ENCODE data around the gene MICAL3.

Gene MICAL3

DNA sequence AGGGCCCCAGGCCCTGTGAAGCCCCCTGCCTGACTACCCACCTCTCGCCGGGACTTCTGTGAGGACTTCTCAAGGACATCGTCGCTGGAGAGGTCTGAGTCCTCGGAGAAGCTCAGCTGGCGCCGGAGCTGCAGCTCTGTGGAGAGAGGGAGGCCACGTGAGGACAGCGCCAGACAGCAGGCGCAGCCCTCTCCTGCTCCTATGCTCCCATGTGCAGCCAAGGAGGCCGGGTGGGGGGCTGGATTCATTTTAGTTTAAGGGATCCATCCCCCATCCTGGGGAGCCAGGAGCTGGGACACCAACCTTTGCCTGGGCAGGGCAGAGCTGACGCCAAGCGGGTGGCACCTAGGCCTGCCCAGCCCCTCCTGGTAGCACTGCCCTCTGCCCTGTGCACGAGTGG is 207.7 kb downstream of the MICAL3 start:
- no peak overlapping the region for H3K27ac ChIP-seq (ENCODE audit: poor library complexity, severe bottlenecking)
- no peak for DNase-seq (ENCODE audit: low spot score)
- TF ChIP-seq, protein P1, sequence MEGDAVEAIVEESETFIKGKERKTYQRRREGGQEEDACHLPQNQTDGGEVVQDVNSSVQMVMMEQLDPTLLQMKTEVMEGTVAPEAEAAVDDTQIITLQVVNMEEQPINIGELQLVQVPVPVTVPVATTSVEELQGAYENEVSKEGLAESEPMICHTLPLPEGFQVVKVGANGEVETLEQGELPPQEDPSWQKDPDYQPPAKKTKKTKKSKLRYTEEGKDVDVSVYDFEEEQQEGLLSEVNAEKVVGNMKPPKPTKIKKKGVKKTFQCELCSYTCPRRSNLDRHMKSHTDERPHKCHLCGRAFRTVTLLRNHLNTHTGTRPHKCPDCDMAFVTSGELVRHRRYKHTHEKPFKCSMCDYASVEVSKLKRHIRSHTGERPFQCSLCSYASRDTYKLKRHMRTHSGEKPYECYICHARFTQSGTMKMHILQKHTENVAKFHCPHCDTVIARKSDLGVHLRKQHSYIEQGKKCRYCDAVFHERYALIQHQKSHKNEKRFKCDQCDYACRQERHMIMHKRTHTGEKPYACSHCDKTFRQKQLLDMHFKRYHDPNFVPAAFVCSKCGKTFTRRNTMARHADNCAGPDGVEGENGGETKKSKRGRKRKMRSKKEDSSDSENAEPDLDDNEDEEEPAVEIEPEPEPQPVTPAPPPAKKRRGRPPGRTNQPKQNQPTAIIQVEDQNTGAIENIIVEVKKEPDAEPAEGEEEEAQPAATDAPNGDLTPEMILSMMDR (IDR thresholded peaks at IDR 0.05; ENCODE audit: poor library complexity, severe bottlenecking): no peak
- H3K36me3 ChIP-seq (ENCODE audit: low read depth): peaks cover 40% of the 10 kb centered on the region
- no peaks in the 10 kb centered on the region for H3K4me1 ChIP-seq (ENCODE audit: insufficient read depth, poor library complexity, severe bottlenecking)
- no peak for ATAC-seq (ENCODE audit: low read depth)
- no peaks in the 10 kb centered on the region for H3K27me3 ChIP-seq (ENCODE audit: insufficient read depth, poor library complexity, severe bottlenecking)
- no peaks in the 10 kb centered on the region for H3K9me3 ChIP-seq (ENCODE audit: severe bottlenecking)
- H3K4me3 ChIP-seq (ENCODE audit: severe bottlenecking): no peak overlapping the region

DNA sequence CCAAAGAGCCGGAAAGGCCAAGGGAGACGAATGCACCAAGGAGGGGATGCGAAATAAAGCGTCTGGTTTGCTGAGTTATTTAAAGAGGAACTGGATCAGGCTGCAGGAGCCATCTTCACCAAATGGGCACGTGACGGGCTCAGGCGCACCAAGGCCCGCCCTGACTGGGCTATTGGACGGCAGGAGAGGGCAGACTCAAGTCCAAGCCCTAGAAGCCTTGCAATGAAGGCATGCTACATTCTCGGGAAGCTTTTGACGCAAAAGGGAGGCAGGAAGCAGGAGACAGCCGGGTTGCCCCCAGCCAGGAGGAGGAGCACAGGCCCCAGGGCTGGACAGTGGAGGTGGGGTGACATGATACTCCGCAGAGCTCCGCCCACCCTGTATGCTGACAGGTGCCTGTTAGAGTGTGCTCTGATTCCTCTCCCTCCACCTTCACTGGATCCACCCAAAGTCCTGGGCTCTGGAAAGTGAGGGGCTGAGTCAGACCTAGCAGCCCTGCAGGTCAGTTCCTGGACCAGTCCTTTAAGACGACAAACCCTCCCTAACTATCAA is 208.6 kb downstream of the MICAL3 start:
- H3K9me3 ChIP-seq (ENCODE audit: severe bottlenecking): no peaks in the 10 kb centered on the region
- H3K36me3 ChIP-seq (ENCODE audit: low read depth): peaks cover 40% of the 10 kb centered on the region
- no peak overlapping the region for H3K27ac ChIP-seq (ENCODE audit: poor library complexity, severe bottlenecking)
- DNase-seq (ENCODE audit: low spot score) (no peak), ATAC-seq (ENCODE audit: low read depth) (no peak)
- H3K4me3 ChIP-seq (ENCODE audit: severe bottlenecking): no peak overlapping the region
- H3K4me1 ChIP-seq (ENCODE audit: insufficient read depth, poor library complexity, severe bottlenecking): no peaks in the 10 kb centered on the region
- TF ChIP-seq, protein P1 (IDR thresholded peaks at IDR 0.05; ENCODE audit: poor library complexity, severe bottlenecking): no peak
- H3K27me3 ChIP-seq (ENCODE audit: insufficient read depth, poor library complexity, severe bottlenecking): no peaks in the 10 kb centered on the region

DNA sequence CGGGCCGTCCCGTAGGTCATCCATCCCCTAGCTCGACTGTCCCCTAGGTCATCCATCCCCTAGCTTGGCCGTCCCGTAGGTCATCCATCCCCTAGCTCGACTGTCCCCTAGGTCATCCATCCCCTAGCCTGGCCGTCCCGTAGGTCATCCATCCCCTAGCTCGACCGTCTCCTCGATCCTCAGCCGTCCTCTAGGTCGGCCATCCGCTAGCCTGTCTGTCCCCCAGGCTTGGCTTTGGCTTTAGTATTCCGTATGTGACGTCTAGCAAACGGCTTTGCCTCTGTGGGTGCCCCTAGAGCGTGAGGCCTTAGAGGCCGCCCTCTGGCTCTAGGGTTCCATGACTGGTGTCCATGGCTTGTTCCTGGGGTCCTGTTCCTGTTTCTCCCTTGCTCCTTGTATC is 209.5 kb downstream of the MICAL3 start:
- ATAC-seq (ENCODE audit: low read depth) (no peak), DNase-seq (ENCODE audit: low spot score) (no peak)
- H3K36me3 ChIP-seq (ENCODE audit: low read depth): peaks cover 42% of the 10 kb centered on the region
- no peaks in the 10 kb centered on the region for H3K9me3 ChIP-seq (ENCODE audit: severe bottlenecking)
- no peaks in the 10 kb centered on the region for H3K27me3 ChIP-seq (ENCODE audit: insufficient read depth, poor library complexity, severe bottlenecking)
- H3K4me1 ChIP-seq (ENCODE audit: insufficient read depth, poor library complexity, severe bottlenecking): no peaks in the 10 kb centered on the region
- no peak overlapping the region for H3K27ac ChIP-seq (ENCODE audit: poor library complexity, severe bottlenecking)
- no peak overlapping the region for H3K4me3 ChIP-seq (ENCODE audit: severe bottlenecking)
- TF ChIP-seq, protein P1 (IDR thresholded peaks at IDR 0.05; ENCODE audit: poor library complexity, severe bottlenecking): no peak

DNA sequence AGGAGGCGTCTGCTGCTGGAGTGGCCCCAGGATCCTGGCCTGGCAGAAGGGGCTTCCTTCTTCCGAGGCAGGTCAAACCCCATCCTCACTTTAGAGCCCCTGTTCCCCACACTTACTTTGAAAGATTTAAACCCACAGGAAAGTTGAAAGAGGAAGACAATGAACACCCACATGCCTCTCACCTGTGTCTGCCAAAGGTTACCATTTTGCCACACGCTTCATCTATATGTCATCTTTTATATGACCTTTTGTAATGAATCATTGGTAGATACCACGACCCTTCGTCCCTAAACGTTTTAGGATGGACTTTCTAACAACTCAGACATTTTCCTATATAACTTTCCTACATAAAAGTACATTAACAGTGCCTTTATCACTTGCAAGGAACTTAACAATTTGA is 210.3 kb downstream of the MICAL3 start:
- Histone ChIP-seq H3K9me3 (ENCODE audit: severe bottlenecking) (no peaks in the 10 kb centered on the region), H3K4me1 (ENCODE audit: insufficient read depth, poor library complexity, severe bottlenecking) (no peaks in the 10 kb centered on the region), H3K27ac (ENCODE audit: poor library complexity, severe bottlenecking) (no peak overlapping the region), H3K4me3 (ENCODE audit: severe bottlenecking) (no peak overlapping the region), H3K36me3 (ENCODE audit: low read depth) (peaks cover 50% of the 10 kb centered on the region), H3K27me3 (ENCODE audit: insufficient read depth, poor library complexity, severe bottlenecking) (no peaks in the 10 kb centered on the region)
- ATAC-seq (ENCODE audit: low read depth) (no peak), DNase-seq (ENCODE audit: low spot score) (no peak)
- TF ChIP-seq, protein P1 (IDR thresholded peaks at IDR 0.05; ENCODE audit: poor library complexity, severe bottlenecking): no peak

DNA sequence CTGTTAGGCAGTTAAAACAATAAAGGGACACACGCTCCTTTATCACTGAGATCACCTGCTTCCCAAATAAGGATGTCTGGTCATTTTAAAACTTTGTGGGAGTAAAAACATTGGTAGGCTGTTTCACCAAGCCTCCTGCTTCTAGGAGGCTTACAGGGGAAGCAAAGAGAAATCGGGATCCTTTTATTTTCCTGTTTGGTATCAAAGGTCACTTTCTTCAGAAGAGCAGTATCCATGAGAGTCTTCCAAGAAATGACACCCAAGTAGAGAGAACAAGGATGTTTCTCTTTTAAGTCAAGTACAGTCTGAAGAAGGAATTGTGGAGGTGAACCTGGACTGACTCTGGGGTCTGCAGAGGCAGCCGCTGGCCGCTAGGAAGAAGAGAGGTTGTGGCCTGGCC is 213.2 kb downstream of the MICAL3 start:
- no peaks in the 10 kb centered on the region for H3K27me3 ChIP-seq (ENCODE audit: insufficient read depth, poor library complexity, severe bottlenecking)
- ATAC-seq (ENCODE audit: low read depth): no peak
- H3K36me3 ChIP-seq (ENCODE audit: low read depth): peaks cover 66% of the 10 kb centered on the region
- TF ChIP-seq, protein P1 (IDR thresholded peaks at IDR 0.05; ENCODE audit: poor library complexity, severe bottlenecking): no peak
- H3K4me3 ChIP-seq (ENCODE audit: severe bottlenecking): no peak overlapping the region
- H3K27ac ChIP-seq (ENCODE audit: poor library complexity, severe bottlenecking): no peak overlapping the region
- DNase-seq (ENCODE audit: low spot score): no peak
- no peaks in the 10 kb centered on the region for H3K9me3 ChIP-seq (ENCODE audit: severe bottlenecking)
- no peaks in the 10 kb centered on the region for H3K4me1 ChIP-seq (ENCODE audit: insufficient read depth, poor library complexity, severe bottlenecking)
